BE2C (cell line): Measurements from ENCODE around the gene FANCI.

ENCODE experiments used
- DNase-seq: peaks from one replicate; pipeline ENCODE4 v3.0.0-alpha.2; 2020
- H3K27me3 ChIP-seq: fragments of 250-450 bp; sonication (Bioruptor Pico); 2 replicates; pipeline ENCODE4 v1.5.1; 2020; ENCODE audit warnings: mild to moderate bottlenecking
- H3K36me3 ChIP-seq: fragments of 250-450 bp; sonication (Bioruptor Pico); 2 replicates; pipeline ENCODE4 v1.5.1; 2020; ENCODE audit warnings: mild to moderate bottlenecking
- H3K4me1 ChIP-seq: fragments of 250-450 bp; sonication (Bioruptor Pico); 2 replicates; pipeline ENCODE4 v1.5.1; 2020
- H3K4me3 ChIP-seq: 2 replicates; pipeline ENCODE4 v1.5.1; 2011; ENCODE audit warnings: low read depth, low read length
- H3K9me3 ChIP-seq: fragments of 250-450 bp; sonication (Bioruptor Pico); 2 replicates; pipeline ENCODE4 v1.5.1; 2020
- CTCF ChIP-seq: IDR thresholded peaks from 2 replicates; pipeline ENCODE4 v1.5.1; 2012; ENCODE audit warnings: mild to moderate bottlenecking, low read depth, low read length

Gene FANCI

GRCh38 chr15:89325039-89325803 lies 81.4 kb downstream of the FANCI start:
- TF ChIP-seq CTCF: no peak
- Histone ChIP-seq H3K9me3 (no peaks in the 10 kb centered on the region), H3K4me3 (no peak overlapping the region), H3K4me1 (no peaks in the 10 kb centered on the region), H3K36me3 (peaks cover 96% of the 10 kb centered on the region), H3K27me3 (no peaks in the 10 kb centered on the region)
- no peak for DNase-seq

GRCh38 chr15:89326316-89326715 lies 82.5 kb downstream of the FANCI start:
- Histone ChIP-seq H3K27me3 (no peaks in the 10 kb centered on the region), H3K9me3 (no peaks in the 10 kb centered on the region), H3K4me1 (no peaks in the 10 kb centered on the region), H3K4me3 (no peak overlapping the region), H3K36me3 (peaks cover 96% of the 10 kb centered on the region)
- DNase-seq: no peak
- no peak for TF ChIP-seq CTCF

- no peaks in the 10 kb centered on the region; the same call in none of the 2 replicates for H3K4me1 ChIP-seq
- DNase-seq: no peak
- H3K9me3 ChIP-seq: no peaks in the 10 kb centered on the region
- H3K36me3 ChIP-seq: peaks cover 96% of the 10 kb centered on the region
- no peaks in the 10 kb centered on the region for H3K27me3 ChIP-seq
- no peak overlapping the region for H3K4me3 ChIP-seq
- no peak for TF ChIP-seq CTCF
Measured at GRCh38 chr15:89327113-89327512, 83.3 kb downstream of the FANCI start.

GRCh38 chr15:89328398-89329254 lies 84.8 kb downstream of the FANCI start:
- no peaks in the 10 kb centered on the region for H3K9me3 ChIP-seq
- no peak for DNase-seq
- TF ChIP-seq CTCF: no peak
- no peaks in the 10 kb centered on the region for H3K27me3 ChIP-seq
- peaks cover 94% of the 10 kb centered on the region for H3K36me3 ChIP-seq
- no peaks in the 10 kb centered on the region; the same call in none of the 2 replicates for H3K4me1 ChIP-seq
- no peak overlapping the region for H3K4me3 ChIP-seq

GRCh38 chr15:89329329-89330084 lies 85.7 kb downstream of the FANCI start:
- Histone ChIP-seq H3K9me3 (no peaks in the 10 kb centered on the region), H3K4me1 (no peaks in the 10 kb centered on the region; the same call in none of the 2 replicates), H3K27me3 (no peaks in the 10 kb centered on the region), H3K4me3 (no peak overlapping the region), H3K36me3 (peaks cover 86% of the 10 kb centered on the region)
- no peak for DNase-seq
- no peak for TF ChIP-seq CTCF
